Measurements from ENCODE around the gene MSH4. TPM values are rescaled to one million over a fixed set of nuclear protein-coding genes. Genes with fewer than 3 reads are reported as not detected.

Gene MSH4
- total RNA-seq, 3 donors from 2014 or later = 0.35 to 0.66 (median 0.41) TPM

DNA sequence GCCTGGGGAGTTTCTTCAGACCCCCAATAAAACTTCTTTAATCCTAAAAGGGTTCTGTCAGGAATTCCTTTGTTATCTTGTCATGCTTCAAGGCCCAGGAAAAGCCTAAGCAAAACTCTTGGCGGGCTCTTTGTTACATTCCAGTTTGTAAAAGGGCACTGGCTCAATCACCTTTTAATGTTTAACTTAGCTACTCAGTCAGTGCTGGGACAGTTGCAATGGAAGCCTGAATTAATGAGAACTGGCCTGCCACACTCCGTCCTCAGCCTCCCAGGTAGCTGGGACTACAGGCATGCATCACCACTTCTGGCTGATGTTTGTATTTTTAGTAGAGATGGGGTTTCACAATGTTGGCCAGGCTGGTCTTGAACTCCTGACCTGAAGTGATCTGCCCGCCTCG, 156.8 kb downstream of the MSH4 start:
- no peaks in the 10 kb centered on the region for H3K9me3 ChIP-seq
- DNase-seq = no peak
- no peak for ATAC-seq
- intact Hi-C loops (cut with DNase I, micrococcal nuclease) = no loop called here
- no peaks in the 10 kb centered on the region for H3K4me1 ChIP-seq (ENCODE audit: low read depth)
- no peak overlapping the region for H3K4me3 ChIP-seq
- no peaks in the 10 kb centered on the region for H3K36me3 ChIP-seq (ENCODE audit: low read depth)
- TF ChIP-seq CTCF (IDR thresholded peaks at IDR 0.05) = no peak

GRCh38 chr1:75954586-75954985, 157.9 kb downstream of the MSH4 start:
- ATAC-seq (peak; percentile 33), DNase-seq (no peak)
- no peaks in the 10 kb centered on the region for H3K4me1 ChIP-seq (ENCODE audit: low read depth)
- H3K9me3 ChIP-seq = no peaks in the 10 kb centered on the region
- H3K4me3 ChIP-seq = no peak overlapping the region
- intact Hi-C loops (cut with DNase I, micrococcal nuclease) = no loop called here
- TF ChIP-seq CTCF (IDR thresholded peaks at IDR 0.05) = no peak
- H3K36me3 ChIP-seq (ENCODE audit: low read depth) = no peaks in the 10 kb centered on the region

Other genes with a start within 250 kb of the MSH4 start
- gene SLC44A5, start 185.8 kb upstream of the MSH4 start, total RNA-seq = 1 to 10 TPM; 1.6 to 4.6 (median 4.2) TPM
- 10 to 100 TPM; 59.3 to 79.5 (median 78.6) TPM for gene ACADM, start 72.2 kb upstream of the MSH4 start, total RNA-seq
- 10 to 100 TPM; 57.4 to 68.1 (median 66.8) TPM for gene RABGGTB, start 10.6 kb upstream of the MSH4 start, total RNA-seq
- gene ASB17, start 135.5 kb downstream of the MSH4 start, total RNA-seq = not detected